Activated T-helper 1 cell treated with anti-CD3 and anti-CD28 coated beads, Interleukin-12 subunit alpha, Interleukin-12 subunit beta, Interleukin-2, Interleukin-4 antibody, amounts not matched to agents 30 ng/mL and 10 ng/mL and 1 ng/mL, durations not matched to agents 14 hours and 24 hours and 36 hours (primary cell): ENCODE measurements around the gene CMYA5. TPM values are rescaled to one million over a fixed set of nuclear protein-coding genes. Genes with fewer than 3 reads are reported as not detected.

ENCODE experiments used
- DNase-seq: peaks from one replicate; pipeline ENCODE4 v3.0.0; 2021; ENCODE audit warnings: low spot score
- H3K27ac Mint-ChIP-seq: one replicate; pipeline ENCODE4 v1.8.0; 2021; ENCODE audit warnings: mild to moderate bottlenecking, mixed read lengths
- H3K27me3 Mint-ChIP-seq: one replicate; pipeline ENCODE4 v1.8.0; 2022; ENCODE audit warnings: mild to moderate bottlenecking, moderate library complexity, mixed read lengths; ENCODE audit not compliant: insufficient read depth
- H3K36me3 Mint-ChIP-seq: one replicate; pipeline ENCODE4 v1.8.0; 2021; ENCODE audit warnings: low read depth, mixed read lengths
- H3K4me1 Mint-ChIP-seq: one replicate; pipeline ENCODE4 v1.8.0; 2021; ENCODE audit warnings: low read depth, mixed read lengths
- H3K4me3 Mint-ChIP-seq: one replicate; pipeline ENCODE4 v1.8.0; 2021; ENCODE audit warnings: mild to moderate bottlenecking, moderate library complexity, mixed read lengths
- H3K9me3 Mint-ChIP-seq: one replicate; pipeline ENCODE4 v1.8.0; 2021; ENCODE audit warnings: mixed read lengths
- intact Hi-C: fragments of 100-400 bp; cut with micrococcal nuclease; formaldehyde crosslinking; loops from one replicate; pipeline ENCODE4 v1.15.1; 2024
- total RNA-seq: library from RNA; stranded (reverse); gene quantifications from 2 replicates; pipeline ENCODE4 v1.2.3, GENCODE V29; 2022

The CMYA5 gene
- total RNA-seq, 1 donor from 2014 or later: 0.10 TPM

- Mint-ChIP-seq H3K27me3 (peaks cover 13% of the 10 kb centered on the region), H3K27ac (no peak overlapping the region), H3K4me3 (no peak overlapping the region), H3K36me3 (no peaks in the 10 kb centered on the region), H3K9me3 (no peaks in the 10 kb centered on the region), H3K4me1 (peaks cover 20% of the 10 kb centered on the region)
- DNase-seq: no peak
- intact Hi-C loops: no loop called here
Measured at GRCh38 chr5:79842006-79842881, 152.6 kb downstream of the CMYA5 start.

GRCh38 chr5:79842991-79843390 lies 153.4 kb downstream of the CMYA5 start:
- no peaks in the 10 kb centered on the region for H3K9me3 Mint-ChIP-seq
- H3K36me3 Mint-ChIP-seq: no peaks in the 10 kb centered on the region
- H3K27ac Mint-ChIP-seq: no peak overlapping the region
- H3K4me1 Mint-ChIP-seq: peaks cover 20% of the 10 kb centered on the region
- DNase-seq: no peak
- no peak overlapping the region for H3K4me3 Mint-ChIP-seq
- intact Hi-C loops: no loop called here
- peaks cover 13% of the 10 kb centered on the region for H3K27me3 Mint-ChIP-seq

GRCh38 chr5:79843450-79844388 lies 154.1 kb downstream of the CMYA5 start:
- H3K27me3 Mint-ChIP-seq: peaks cover 13% of the 10 kb centered on the region
- peaks cover 26% of the 10 kb centered on the region for H3K4me1 Mint-ChIP-seq

GRCh38 chr5:79844571-79844970 lies 154.9 kb downstream of the CMYA5 start:
- no peak for DNase-seq
- Mint-ChIP-seq H3K4me1 (peaks cover 26% of the 10 kb centered on the region), H3K4me3 (no peak overlapping the region), H3K27me3 (peaks cover 9% of the 10 kb centered on the region), H3K27ac (no peak overlapping the region), H3K36me3 (no peaks in the 10 kb centered on the region), H3K9me3 (no peaks in the 10 kb centered on the region)
- intact Hi-C loops: no loop called here

More at GRCh38 chr5:79843450-79844388, 154.1 kb downstream of the CMYA5 start:
- H3K36me3 Mint-ChIP-seq: no peaks in the 10 kb centered on the region
- H3K27ac Mint-ChIP-seq: no peak overlapping the region
- no peak for DNase-seq
- H3K4me3 Mint-ChIP-seq: no peak overlapping the region
- no peaks in the 10 kb centered on the region for H3K9me3 Mint-ChIP-seq
- intact Hi-C loops: no loop called here

GRCh38 chr5:79845448-79846197 lies 156.0 kb downstream of the CMYA5 start:
- H3K4me1 Mint-ChIP-seq: peaks cover 26% of the 10 kb centered on the region
- intact Hi-C loops: loop anchor here (1.0 to 5.0 kb wide), 9 partner anchors 43 to 608 kb away; partner anchors contain the start of genes HOMER1, JMY, SERINC5 and TENT2
- peak overlapping the region; percentile 84 for H3K27ac Mint-ChIP-seq
- no peak overlapping the region for H3K4me3 Mint-ChIP-seq
- H3K27me3 Mint-ChIP-seq: peaks cover 4% of the 10 kb centered on the region
- no peaks in the 10 kb centered on the region for H3K36me3 Mint-ChIP-seq
- H3K9me3 Mint-ChIP-seq: no peaks in the 10 kb centered on the region
- peak; percentile 20 for DNase-seq

GRCh38 chr5:79846198-79846521 lies 156.5 kb downstream of the CMYA5 start:
- H3K4me3 Mint-ChIP-seq: no peak overlapping the region
- intact Hi-C loops: loop anchor here (1.0 to 5.0 kb wide), 8 partner anchors 44 to 609 kb away; partner anchors contain the start of genes HOMER1, JMY, SERINC5 and TENT2

GRCh38 chr5:79847561-79847960 lies 157.9 kb downstream of the CMYA5 start:
- H3K27me3 Mint-ChIP-seq: peaks cover 4% of the 10 kb centered on the region
- DNase-seq: no peak
- no peaks in the 10 kb centered on the region for H3K36me3 Mint-ChIP-seq
- H3K4me1 Mint-ChIP-seq: peaks cover 26% of the 10 kb centered on the region
- H3K9me3 Mint-ChIP-seq: no peaks in the 10 kb centered on the region
- H3K27ac Mint-ChIP-seq: no peak overlapping the region
- no peak overlapping the region for H3K4me3 Mint-ChIP-seq
- intact Hi-C loops: loop anchor here (5.0 kb wide), 3 partner anchors 45 to 610 kb away; partner anchors contain the start of genes JMY and SERINC5

More at GRCh38 chr5:79846198-79846521, 156.5 kb downstream of the CMYA5 start:
- no peaks in the 10 kb centered on the region for H3K9me3 Mint-ChIP-seq
- peaks cover 26% of the 10 kb centered on the region for H3K4me1 Mint-ChIP-seq
- H3K36me3 Mint-ChIP-seq: no peaks in the 10 kb centered on the region
- peak overlapping the region; percentile 72 for H3K27ac Mint-ChIP-seq
- no peak for DNase-seq
- H3K27me3 Mint-ChIP-seq: peaks cover 3% of the 10 kb centered on the region

- Mint-ChIP-seq H3K27ac (no peak overlapping the region), H3K27me3 (peaks cover 4% of the 10 kb centered on the region), H3K9me3 (no peaks in the 10 kb centered on the region), H3K4me3 (no peak overlapping the region), H3K4me1 (peaks cover 26% of the 10 kb centered on the region), H3K36me3 (no peaks in the 10 kb centered on the region)
- intact Hi-C loops: loop anchor here (5.0 kb wide), 3 partner anchors 47 to 612 kb away; partner anchors contain the start of genes JMY and SERINC5
- no peak for DNase-seq
Measured at GRCh38 chr5:79849061-79849460, 159.4 kb downstream of the CMYA5 start.

Other genes starting within 250 kb of the CMYA5 start
- 11.8 and 15.1 TPM in 2 replicates for gene HOMER1, start 175.7 kb upstream of the CMYA5 start, total RNA-seq
- 86.9 and 91.6 TPM in 2 replicates for gene TENT2, start 77.4 kb upstream of the CMYA5 start, total RNA-seq